ENCODE measurements around the gene WFDC1.
"Not testable (repeated sequence)": the region's sequence is repeated elsewhere in the genome, so short reads cannot be mapped to it uniquely, and the experiment has no call there.

Gene WFDC1

DNA sequence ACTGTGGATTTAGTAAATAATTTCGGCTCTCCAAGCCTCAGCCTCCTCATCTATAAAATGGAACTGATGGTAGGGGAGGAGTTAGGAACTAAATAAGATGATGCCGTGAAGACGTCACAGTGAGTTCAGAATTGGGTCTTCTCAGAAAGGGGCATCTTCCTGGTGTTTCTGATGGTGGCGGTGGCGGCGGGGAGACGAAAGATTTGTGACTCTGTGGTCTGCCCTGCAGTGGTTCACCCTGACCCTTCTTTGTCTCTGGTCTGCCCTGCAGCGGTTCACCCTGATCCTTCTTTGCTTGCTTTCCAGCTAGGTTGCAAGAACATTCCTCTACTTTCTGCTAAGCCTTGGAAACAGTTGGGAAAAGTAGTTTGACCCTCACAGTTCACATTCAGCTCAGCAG, 34.3 kb downstream of the WFDC1 start:
- DNase-seq (ENCODE audit: low read depth), result no peak

DNA sequence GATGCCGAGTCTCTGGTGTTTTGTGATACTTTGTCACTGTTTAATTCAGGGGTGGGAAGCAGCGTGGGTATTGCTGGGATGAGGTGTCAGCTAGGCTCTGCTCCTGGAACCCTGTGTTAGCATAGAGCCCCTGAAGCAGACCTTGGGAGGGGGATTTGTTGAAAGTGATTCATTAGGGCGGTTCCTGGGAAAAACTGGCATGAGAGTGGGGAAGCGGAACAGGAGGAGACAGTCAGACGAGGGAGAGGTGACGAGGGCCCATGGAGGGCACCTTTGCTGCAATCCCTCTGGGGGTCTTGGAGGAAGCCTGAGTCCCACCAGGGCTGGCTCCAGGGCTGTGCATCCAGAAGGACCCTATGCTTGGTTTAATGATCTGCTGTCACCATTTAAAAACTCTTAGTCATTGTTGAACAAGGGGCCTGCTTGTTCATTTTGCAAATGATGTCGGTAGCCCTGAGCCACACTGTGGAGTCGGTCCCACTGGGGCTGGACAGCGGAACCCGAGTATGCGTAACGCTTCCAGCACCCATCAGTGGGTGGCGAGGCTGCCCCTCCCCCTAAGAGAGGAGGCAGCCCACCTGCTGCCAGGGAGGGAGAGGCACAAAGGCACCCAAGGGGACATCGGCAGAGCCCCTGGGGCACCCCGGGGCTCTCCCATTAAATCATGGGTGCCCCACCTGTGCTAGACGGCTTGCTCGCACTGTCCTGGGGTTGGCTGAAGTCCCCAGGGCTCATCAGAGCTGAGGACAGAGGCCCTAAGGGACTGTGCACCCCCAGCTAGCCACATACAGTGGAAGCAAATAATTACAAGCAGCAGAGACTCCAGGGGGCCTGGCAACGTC, 35.4 kb downstream of the WFDC1 start:
- no peak for DNase-seq (ENCODE audit: low read depth)

DNA sequence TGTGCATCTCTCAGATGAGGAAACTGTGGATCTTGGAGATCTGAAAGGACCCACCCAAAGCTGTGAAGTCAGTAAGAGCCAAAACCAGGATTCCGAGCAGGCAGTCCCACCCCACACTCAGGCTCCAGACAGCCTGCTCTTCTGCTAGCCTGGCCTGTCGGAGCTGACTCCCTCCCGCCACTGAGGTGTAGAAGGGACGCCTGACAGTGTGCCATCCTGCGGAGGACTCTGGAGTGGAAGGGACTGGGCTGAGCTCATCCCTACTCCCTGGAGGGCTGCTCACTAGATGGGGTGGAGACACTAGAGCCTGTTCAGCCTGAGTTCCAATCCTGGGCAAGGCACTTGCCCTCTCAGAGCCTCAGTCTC, 36.0 kb downstream of the WFDC1 start:
- DNase-seq (ENCODE audit: low read depth), result no peak

GRCh38 chr16:84331998-84332780, 37.5 kb downstream of the WFDC1 start:
- no peak for DNase-seq (ENCODE audit: low read depth)

- DNase-seq (ENCODE audit: low read depth), result no peak
These were observed 38.5 kb downstream of the WFDC1 start for GRCh38 chr16:84332975-84333684.

- DNase-seq (ENCODE audit: low read depth), result no peak
These were observed 39.4 kb downstream of the WFDC1 start for GRCh38 chr16:84334058-84334457.

- no peak for DNase-seq (ENCODE audit: low read depth)
These were observed 39.8 kb downstream of the WFDC1 start for GRCh38 chr16:84334482-84334881.

GRCh38 chr16:84337236-84337635, 42.6 kb downstream of the WFDC1 start:
- not testable (repeated sequence) for DNase-seq (ENCODE audit: low read depth)

DNA sequence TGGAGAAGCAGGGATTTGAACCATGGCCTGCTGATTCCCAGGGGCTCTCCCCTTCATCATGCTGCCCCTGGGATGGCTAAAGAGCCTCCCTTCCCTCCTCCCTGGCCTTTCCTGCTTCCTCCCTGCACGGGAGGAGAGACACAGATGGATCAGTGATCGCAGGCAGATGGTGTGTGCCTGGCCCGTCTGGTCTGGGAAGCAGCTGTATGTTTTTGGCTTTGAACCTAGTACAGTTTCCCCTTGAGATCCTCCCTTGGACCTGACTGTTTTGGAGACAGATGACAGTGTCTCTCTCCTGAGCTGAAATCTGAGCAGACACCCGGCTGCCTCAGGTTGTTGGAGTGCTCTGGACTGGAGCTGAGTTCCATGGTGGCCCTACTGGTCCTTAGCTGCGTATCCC, 44.6 kb downstream of the WFDC1 start:
- DNase-seq (ENCODE audit: low read depth), result no peak

- DNase-seq (ENCODE audit: low read depth), result no peak
These were observed 45.1 kb downstream of the WFDC1 start for GRCh38 chr16:84339766-84340165.

DNA sequence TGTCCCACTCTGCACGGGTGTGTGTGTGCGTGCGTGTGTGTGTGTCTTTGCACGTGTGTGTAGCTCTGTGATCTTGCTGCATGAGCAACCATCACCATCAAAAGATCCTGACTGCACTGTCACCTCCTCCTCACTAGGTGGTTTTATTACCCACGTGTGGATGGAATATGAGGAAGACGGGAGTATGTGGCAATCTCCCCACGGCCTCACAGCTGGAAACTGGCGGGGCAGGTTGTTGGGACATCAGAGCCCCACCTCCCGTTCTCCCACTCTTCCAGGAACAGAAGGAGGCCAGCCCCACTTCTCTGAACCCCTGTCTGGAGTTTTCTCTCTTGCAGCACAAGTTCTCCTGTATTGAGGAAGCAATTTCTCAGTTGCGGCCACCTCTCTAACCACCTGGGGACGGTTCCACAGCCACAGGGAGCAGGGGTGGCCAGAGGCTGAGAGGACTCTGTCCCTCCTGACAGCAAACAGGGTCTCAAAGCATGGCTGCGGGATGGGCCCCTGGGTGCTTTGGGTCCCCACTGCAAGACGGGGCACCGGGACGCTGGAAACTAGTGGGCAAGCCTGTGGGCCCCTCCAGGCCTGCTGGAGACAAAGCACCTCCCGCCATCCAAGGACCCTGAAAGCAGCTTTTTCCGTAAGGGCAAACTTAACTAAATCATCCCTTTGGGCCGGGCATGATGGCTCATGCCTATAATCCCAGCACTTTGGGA, 45.8 kb downstream of the WFDC1 start:
- DNase-seq (ENCODE audit: low read depth), result no peak

- no peak for DNase-seq (ENCODE audit: low read depth)
These were observed 47.0 kb downstream of the WFDC1 start for GRCh38 chr16:84341528-84342295.

- not testable (repeated sequence) for DNase-seq (ENCODE audit: low read depth)
These were observed 49.1 kb downstream of the WFDC1 start for GRCh38 chr16:84343800-84344199.

GRCh38 chr16:84344781-84345180, 50.1 kb downstream of the WFDC1 start:
- DNase-seq (ENCODE audit: low read depth), result no peak

- DNase-seq (ENCODE audit: low read depth), result no peak
These were observed 52.5 kb downstream of the WFDC1 start for GRCh38 chr16:84347161-84347560.

GRCh38 chr16:84348386-84348888, 53.8 kb downstream of the WFDC1 start:
- no peak for DNase-seq (ENCODE audit: low read depth)

DNA sequence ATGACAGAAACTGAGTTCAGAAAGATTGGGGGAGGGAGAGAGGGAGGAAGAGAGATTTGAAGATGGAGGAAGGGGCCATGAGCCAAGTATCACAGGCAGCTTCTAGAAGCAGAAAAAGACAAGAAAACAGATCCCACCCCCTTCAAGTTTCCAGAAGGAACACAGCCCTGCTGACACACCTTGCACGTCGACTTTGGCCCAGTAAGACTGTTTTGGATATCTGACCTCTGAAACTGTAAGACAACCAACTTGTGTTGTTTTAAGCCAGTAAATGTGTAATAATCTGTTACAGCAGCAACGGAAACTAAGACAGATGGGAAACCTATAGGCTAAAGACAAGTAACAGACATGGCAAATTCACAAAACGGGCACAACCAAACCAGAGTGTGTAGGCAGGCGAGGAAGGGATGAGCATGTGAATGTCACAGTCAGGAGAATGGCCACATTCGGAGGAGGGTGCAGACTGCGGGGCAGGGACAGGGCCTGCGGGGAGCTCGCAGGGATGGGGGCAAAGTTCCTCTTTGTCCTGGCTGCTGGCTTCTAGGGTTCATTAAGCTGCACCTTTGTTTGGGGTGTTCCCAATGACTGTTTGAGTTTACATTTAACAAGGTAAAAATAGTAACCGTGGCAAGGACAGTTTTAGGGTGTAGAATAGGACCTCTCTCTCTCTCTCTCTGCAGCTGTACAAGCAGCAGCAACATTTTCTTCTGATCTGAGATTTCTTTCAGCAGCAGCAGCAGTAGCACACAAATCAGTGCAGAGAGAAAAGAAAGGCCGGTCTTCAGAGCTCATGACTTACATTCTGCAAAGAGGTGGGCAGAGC, 55.4 kb downstream of the WFDC1 start:
- DNase-seq (ENCODE audit: low read depth), result no peak

DNA sequence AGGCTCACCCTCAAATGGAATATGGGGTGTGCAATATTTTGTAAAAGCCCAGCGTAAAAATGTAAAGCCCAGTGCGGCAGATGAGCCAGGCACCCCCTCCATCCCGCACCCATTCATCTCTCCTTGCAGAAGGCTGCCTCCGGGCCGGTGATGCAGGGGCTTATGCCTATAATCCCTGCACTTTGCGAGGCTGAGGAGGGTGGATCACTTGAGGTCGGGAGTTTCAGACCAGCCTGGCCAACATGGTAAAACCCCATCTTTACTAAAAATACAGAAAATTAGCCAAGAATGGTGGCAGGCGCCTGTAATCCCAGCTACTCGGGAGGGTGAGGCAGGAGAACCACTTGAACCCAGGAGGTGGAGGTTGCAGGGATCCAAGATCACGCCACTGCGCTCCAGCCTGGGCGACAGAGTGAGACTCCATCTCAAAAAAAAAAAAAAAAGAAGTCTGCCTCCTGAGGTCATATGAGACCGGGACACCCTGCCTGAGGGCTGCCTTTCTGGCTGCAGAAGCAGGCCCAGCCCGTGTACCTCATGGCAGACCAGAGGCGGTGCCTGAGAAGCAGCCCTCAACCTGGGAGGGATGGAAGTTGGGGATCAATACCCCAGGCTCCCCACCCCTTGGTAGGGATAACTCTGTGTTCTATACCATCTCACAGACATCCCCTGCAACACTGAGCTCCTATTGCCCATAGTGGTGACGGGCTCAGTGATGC, 56.2 kb downstream of the WFDC1 start:
- no peak for DNase-seq (ENCODE audit: low read depth)

GRCh38 chr16:84351630-84352029, 57.0 kb downstream of the WFDC1 start:
- no peak for DNase-seq (ENCODE audit: low read depth)

GRCh38 chr16:84354306-84354705, 59.6 kb downstream of the WFDC1 start:
- no peak for DNase-seq (ENCODE audit: low read depth)
